Gastrocnemius medialis (tissue), 4 donors: Measurements from ENCODE around the gene FOXP3. TPM values are rescaled to one million over a fixed set of nuclear protein-coding genes. Genes with fewer than 3 reads are reported as not detected.

Experiments used
- ATAC-seq, 2 donors: fragments of 150-250 bp; one replicate each; pipeline ENCODE4 v1.9.1; 2016
- DNase-seq, 2 donors: peaks; one replicate each; pipeline ENCODE4 v3.0.0-alpha.2; 2019
- H3K27ac ChIP-seq, 4 donors: fragments of 200-600 bp; sonication (generic); 1 replicate in 1 of 4; 2 replicates in 3 of 4; pipeline ENCODE4 v1.5.1; 2016 to 2018; ENCODE audit warnings: mild to moderate bottlenecking in 2 of 4, moderate library complexity in 1 of 4
- H3K27me3 ChIP-seq, 3 donors: fragments of 200-600 bp; sonication (generic) in 2 of 3; 1 replicate in 1 of 3; 2 replicates in 2 of 3; pipeline versions ENCODE4 v1.5.1 to v1.6.0; 2016 to 2019; ENCODE audit warnings: mild to moderate bottlenecking in 1 of 3, moderate library complexity in 1 of 3
- H3K36me3 ChIP-seq, 2 donors: fragments of 200-600 bp; sonication (generic) in 1 of 2; one replicate each; pipeline ENCODE4 v1.5.1; 2017 to 2018
- H3K4me1 ChIP-seq, 2 donors: fragments of 200-600 bp; sonication (generic) in 1 of 2; one replicate each; pipeline ENCODE4 v1.5.1; 2016 to 2017; ENCODE audit warnings: mild to moderate bottlenecking in 2 of 2
- H3K4me3 ChIP-seq, 4 donors: fragments of 200-600 bp; sonication (generic) in 3 of 4; 1 replicate in 1 of 4; 2 replicates in 3 of 4; pipeline ENCODE4 v1.5.1; 2016 to 2019; ENCODE audit warnings: mild to moderate bottlenecking in 2 of 4
- H3K9me3 ChIP-seq, 3 donors: fragments of 200-600 bp; sonication (generic) in 2 of 3; 1 replicate in 1 of 3; 2 replicates in 2 of 3; pipeline ENCODE4 v1.5.1; 2016 to 2019
- CTCF ChIP-seq, 5 experiments: fragments of 450-650 bp in 3 of 5; fragments of 200-600 bp in 2 of 5; sonication (generic) in 2 of 5; IDR thresholded peaks in 4 of 5; conservative IDR thresholded peaks in 1 of 5; 1 replicate in 4 of 5; 2 replicates in 1 of 5; pipeline ENCODE4 v1.5.1; 2016 to 2019; ENCODE audit warnings: antibody characterized with exemption in 5 of 5, mild to moderate bottlenecking in 3 of 5, moderate library complexity in 3 of 5
- POLR2A ChIP-seq, 2 donors: fragments of 450-650 bp; IDR thresholded peaks; one replicate each; pipeline ENCODE4 v1.6.1; 2017; ENCODE audit warnings: antibody characterized with exemption in 2 of 2, mild to moderate bottlenecking in 2 of 2, moderate library complexity in 2 of 2
- in situ Hi-C, 4 donors: fragments of 200-750 bp; cut with MboI; loops; one replicate each; pipeline versions ENCODE4 v1.15.0 to v1.8.0; 2017; ENCODE audit warnings: low sequenced_read_pairs in 4 of 4
- intact Hi-C: fragments of 100-400 bp; cut with DNase I; formaldehyde crosslinking; loops from one replicate; pipeline ENCODE4 v1.15.1; 2023; ENCODE audit warnings: low total_unique reads
- total RNA-seq, 4 donors: library from RNA; depleted of rRNA; stranded (reverse); fragments of >200 nt; gene quantifications; one replicate each; pipeline versions ENCODE4 v1.1.0 to v1.2.3, GENCODE V29; 2016

FOXP3 gene
- total RNA-seq, 4 donors from 2014 or later: not detected

GRCh38 chrX:49237060-49237459, 27.4 kb downstream of the FOXP3 start:
- Histone ChIP-seq H3K36me3 (no peaks in the 10 kb centered on the region), H3K27ac (no peak overlapping the region), H3K9me3 (no peaks in the 10 kb centered on the region), H3K4me1 (peaks cover 0 to 5% of the 10 kb centered on the region in 2 donors), H3K27me3 (no peaks in the 10 kb centered on the region), H3K4me3 (no peak overlapping the region)
- DNase-seq: no peak
- intact Hi-C loops (loop anchor here (5.0 kb wide), 1 partner anchor 35 kb away; the partner anchor contains the start of gene SYP), in situ Hi-C loops (no loop called here)
- no peak for TF ChIP-seq POLR2A (IDR thresholded peaks at IDR 0.05)
- TF ChIP-seq CTCF (IDR thresholded peaks at IDR 0.05 in 4 of 5, conservative IDR thresholded peaks at IDR 0.05 in 1 of 5): no peak
- ATAC-seq: no peak

GRCh38 chrX:49233887-49234555, 30.5 kb downstream of the FOXP3 start:
- DNase-seq: no peak
- no peaks in the 10 kb centered on the region for H3K36me3 ChIP-seq
- intact Hi-C loops: loop anchor here (2.0 kb wide), 1 partner anchor 35 kb away; the partner anchor contains the start of gene PPP1R3F
- in situ Hi-C loops: no loop called here
- TF ChIP-seq POLR2A (IDR thresholded peaks at IDR 0.05) (no peak), CTCF (IDR thresholded peaks at IDR 0.05 in 4 of 5, conservative IDR thresholded peaks at IDR 0.05 in 1 of 5) (no peak)
- no peak for ATAC-seq
- H3K27ac ChIP-seq: no peak overlapping the region
- peaks cover 0 to 5% of the 10 kb centered on the region in 2 donors for H3K4me1 ChIP-seq
- peak overlapping the region in 2 of 4 donors; percentile 13 to 15 for H3K4me3 ChIP-seq
- peaks cover 0 to 3% (median 0%) of the 10 kb centered on the region in 3 donors for H3K27me3 ChIP-seq
- no peaks in the 10 kb centered on the region for H3K9me3 ChIP-seq

- TF ChIP-seq CTCF (IDR thresholded peaks at IDR 0.05 in 4 of 5, conservative IDR thresholded peaks at IDR 0.05 in 1 of 5): no peak
- intact Hi-C loops: no loop called here
- H3K4me1 ChIP-seq: peaks cover 0 to 5% of the 10 kb centered on the region in 2 donors
- peak within 1 kb of the TSS in 2 of 4 donors; percentile 13 to 15 for H3K4me3 ChIP-seq
- peaks cover 0 to 3% (median 0%) of the 10 kb centered on the region in 3 donors for H3K27me3 ChIP-seq
- in situ Hi-C loops: no loop called here
- no peaks in the 10 kb centered on the region for H3K36me3 ChIP-seq
- no peak for DNase-seq
- H3K9me3 ChIP-seq: no peaks in the 10 kb centered on the region
- no peak within 1 kb of the TSS for H3K27ac ChIP-seq
- ATAC-seq: no peak
Measured at GRCh38 chrX:49233176-49233575, 31.3 kb downstream of the FOXP3 start, which contains the start of gene CACNA1F. Gene CACNA1F, minus strand, starts transcription at chrX:49233340. Its CDS starts 31 bp downstream, at chrX:49233309.

GRCh38 chrX:49232525-49232924, 32.0 kb downstream of the FOXP3 start:
- Histone ChIP-seq H3K36me3 (no peaks in the 10 kb centered on the region), H3K4me1 (peaks cover 0 to 5% of the 10 kb centered on the region in 2 donors), H3K27ac (no peak overlapping the region), H3K9me3 (no peaks in the 10 kb centered on the region), H3K27me3 (peaks cover 0 to 3% (median 0%) of the 10 kb centered on the region in 3 donors), H3K4me3 (no peak overlapping the region)
- in situ Hi-C loops (no loop called here), intact Hi-C loops (no loop called here)
- ATAC-seq (no peak), DNase-seq (no peak)
- TF ChIP-seq CTCF (IDR thresholded peaks at IDR 0.05 in 4 of 5, conservative IDR thresholded peaks at IDR 0.05 in 1 of 5): no peak
- no peak for TF ChIP-seq POLR2A (IDR thresholded peaks at IDR 0.05)
